ENCODE measurements around the gene TSPAN11.

GRCh38 chr12:30973175-30973574 is 46.6 kb downstream of the TSPAN11 start:
- TF ChIP-seq TARDBP (IDR thresholded peaks at IDR 0.05) (no peak), NFRKB (IDR thresholded peaks at IDR 0.05) (no peak), ZNF384 (IDR thresholded peaks at IDR 0.05) (no peak), PKNOX1 (IDR thresholded peaks at IDR 0.05) (no peak), ELF4 (IDR thresholded peaks at IDR 0.05) (no peak), FOXM1 (IDR thresholded peaks at IDR 0.05; ENCODE audit: borderline replicate concordance) (no peak), BHLHE40 (IDR thresholded peaks at IDR 0.05; ENCODE audit: borderline replicate concordance) (no peak)

Data from HEK293T (cell line).